ENCODE measurements around the gene LARGE1. TPM values are rescaled to one million over a fixed set of nuclear protein-coding genes. Genes with fewer than 3 reads are reported as not detected.

The LARGE1 gene
- total and polyA plus RNA-seq, 9 of the 15 experiments (the other 6 are each of a cell fraction or from before 2014, with no cell fraction given), result 0.01 to 0.66 (median 0.14) TPM; not detected in 2

DNA sequence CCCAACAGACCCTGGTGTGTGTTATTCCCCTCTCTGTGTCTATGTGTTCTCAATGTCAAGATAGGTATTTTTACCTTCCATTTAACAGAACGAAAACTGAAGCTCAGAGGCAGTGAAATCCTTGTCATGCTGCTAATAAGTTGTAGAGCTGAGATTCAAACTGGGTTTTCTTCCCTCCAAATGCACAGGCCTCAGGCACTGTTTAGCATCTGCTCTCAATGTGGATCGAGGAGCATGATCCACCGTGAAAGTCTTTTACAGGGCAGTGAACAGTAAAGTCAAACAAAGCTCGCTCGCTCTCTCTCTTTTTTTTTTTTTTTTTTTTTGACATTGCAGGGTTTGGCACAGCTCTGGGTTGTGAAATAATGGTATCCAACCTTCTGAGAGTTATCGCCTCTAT lies 461.1 kb downstream of the LARGE1 start:
- ChIA-PET POLR2A (no interaction called here), CTCF (ENCODE audit: low intra/inter-chr PET ratio) (no interaction called here)
- FAIRE-seq (no peak), DNase-seq (ENCODE audit: extremely low read depth in 1 of 4, low spot score in 3 of 4) (no peak), ATAC-seq (no peak)
- no peaks in the 10 kb centered on the region for H4K20me1 ChIP-seq (replicated peaks; ENCODE audit: control insufficient read depth, insufficient read depth, low read length)
- TF ChIP-seq, protein P1, sequence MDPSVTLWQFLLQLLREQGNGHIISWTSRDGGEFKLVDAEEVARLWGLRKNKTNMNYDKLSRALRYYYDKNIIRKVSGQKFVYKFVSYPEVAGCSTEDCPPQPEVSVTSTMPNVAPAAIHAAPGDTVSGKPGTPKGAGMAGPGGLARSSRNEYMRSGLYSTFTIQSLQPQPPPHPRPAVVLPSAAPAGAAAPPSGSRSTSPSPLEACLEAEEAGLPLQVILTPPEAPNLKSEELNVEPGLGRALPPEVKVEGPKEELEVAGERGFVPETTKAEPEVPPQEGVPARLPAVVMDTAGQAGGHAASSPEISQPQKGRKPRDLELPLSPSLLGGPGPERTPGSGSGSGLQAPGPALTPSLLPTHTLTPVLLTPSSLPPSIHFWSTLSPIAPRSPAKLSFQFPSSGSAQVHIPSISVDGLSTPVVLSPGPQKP (CRISPR knock-in tag; IDR thresholded peaks at IDR 0.05), result no peak
- TF ChIP-seq PTRF (tag; IDR thresholded peaks at IDR 0.05) (no peak), MIER1 (IDR thresholded peaks at IDR 0.05; ENCODE audit: low read depth) (no peak), BCL6 (CRISPR knock-in tag; IDR thresholded peaks at IDR 0.05) (no peak), ZNF507 (tag; conservative IDR thresholded peaks at IDR 0.05) (no peak), ATF1 (CRISPR knock-in tag; IDR thresholded peaks at IDR 0.05) (no peak), ATF1 (tag; IDR thresholded peaks at IDR 0.05) (no peak), NUFIP1 (IDR thresholded peaks at IDR 0.05; ENCODE audit: partially characterized antibody) (no peak), HDAC2 (IDR thresholded peaks at IDR 0.05) (no peak), ETV1 (tag; conservative IDR thresholded peaks at IDR 0.05; ENCODE audit: low read depth) (no peak), TRIM24 (IDR thresholded peaks at IDR 0.05) (no peak), TAL1 (IDR thresholded peaks at IDR 0.05) (no peak), HSF4 (CRISPR knock-in tag; IDR thresholded peaks at IDR 0.05; ENCODE audit: borderline replicate concordance) (no peak)
- TF ChIP-seq, protein P2, sequence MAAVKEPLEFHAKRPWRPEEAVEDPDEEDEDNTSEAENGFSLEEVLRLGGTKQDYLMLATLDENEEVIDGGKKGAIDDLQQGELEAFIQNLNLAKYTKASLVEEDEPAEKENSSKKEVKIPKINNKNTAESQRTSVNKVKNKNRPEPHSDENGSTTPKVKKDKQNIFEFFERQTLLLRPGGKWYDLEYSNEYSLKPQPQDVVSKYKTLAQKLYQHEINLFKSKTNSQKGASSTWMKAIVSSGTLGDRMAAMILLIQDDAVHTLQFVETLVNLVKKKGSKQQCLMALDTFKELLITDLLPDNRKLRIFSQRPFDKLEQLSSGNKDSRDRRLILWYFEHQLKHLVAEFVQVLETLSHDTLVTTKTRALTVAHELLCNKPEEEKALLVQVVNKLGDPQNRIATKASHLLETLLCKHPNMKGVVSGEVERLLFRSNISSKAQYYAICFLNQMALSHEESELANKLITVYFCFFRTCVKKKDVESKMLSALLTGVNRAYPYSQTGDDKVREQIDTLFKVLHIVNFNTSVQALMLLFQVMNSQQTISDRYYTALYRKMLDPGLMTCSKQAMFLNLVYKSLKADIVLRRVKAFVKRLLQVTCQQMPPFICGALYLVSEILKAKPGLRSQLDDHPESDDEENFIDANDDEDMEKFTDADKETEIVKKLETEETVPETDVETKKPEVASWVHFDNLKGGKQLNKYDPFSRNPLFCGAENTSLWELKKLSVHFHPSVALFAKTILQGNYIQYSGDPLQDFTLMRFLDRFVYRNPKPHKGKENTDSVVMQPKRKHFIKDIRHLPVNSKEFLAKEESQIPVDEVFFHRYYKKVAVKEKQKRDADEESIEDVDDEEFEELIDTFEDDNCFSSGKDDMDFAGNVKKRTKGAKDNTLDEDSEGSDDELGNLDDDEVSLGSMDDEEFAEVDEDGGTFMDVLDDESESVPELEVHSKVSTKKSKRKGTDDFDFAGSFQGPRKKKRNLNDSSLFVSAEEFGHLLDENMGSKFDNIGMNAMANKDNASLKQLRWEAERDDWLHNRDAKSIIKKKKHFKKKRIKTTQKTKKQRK (IDR thresholded peaks at IDR 0.05; ENCODE audit: borderline replicate concordance, low read depth, low read length), result no peak
- BruUV-seq (replicated peaks), result no TSS peak
- no peaks in the 10 kb centered on the region for H3K4me1 ChIP-seq (replicated peaks in 1 of 2; ENCODE audit: control insufficient read depth in 2 of 2, insufficient read depth in 2 of 2, low read length in 2 of 2)
- H3K27me3 ChIP-seq (ENCODE audit: control insufficient read depth in 2 of 2, insufficient read depth in 2 of 2, low read length in 2 of 2), result no peaks in the 10 kb centered on the region
- H3K4me2 ChIP-seq (ENCODE audit: insufficient read depth, low read length), result no peak overlapping the region
- in situ Hi-C loops (cut with MboI) (loop anchor here (10.0 kb wide), 1 partner anchor 554 kb away; no protein-coding TSS in a partner anchor), intact Hi-C loops (cut with micrococcal nuclease) (no loop called here)
- no peaks in the 10 kb centered on the region for H3K79me2 ChIP-seq (ENCODE audit: control insufficient read depth, insufficient read depth, low read length)
- WGBS (ENCODE audit: insufficient coverage, low coverage, missing lambda C conversion rate), result 0% methylated on average over 4 of the region's 6 CpGs
- H3K36me3 ChIP-seq (ENCODE audit: control insufficient read depth, insufficient read depth, low read length), result no peaks in the 10 kb centered on the region
- H2AFZ ChIP-seq (ENCODE audit: low read depth, low read length), result no peak overlapping the region
- no peaks in the 10 kb centered on the region for H3K9me3 ChIP-seq (replicated peaks; ENCODE audit: control insufficient read depth, insufficient read depth, low read depth, low read length)
- H3K27ac ChIP-seq (ENCODE audit: extremely low read depth, low read depth, low read length), result no peak overlapping the region
- no peaks in the 10 kb centered on the region for H3K9me1 ChIP-seq (ENCODE audit: control insufficient read depth, insufficient read depth, low read length)
- no peak overlapping the region for H3K4me3 ChIP-seq
- no peak overlapping the region for H3K9ac ChIP-seq (ENCODE audit: insufficient read depth in 1 of 2, low read depth in 2 of 2, low read length in 2 of 2)

Measured in K562 (cell line).